OCI-LY1 (cell line): ENCODE data around the gene FAU.

Experiments
- CTCF ChIP-seq: fragments of 200-600 bp; sonication (generic), shearing (Covaris generic); IDR thresholded peaks from 2 replicates; pipeline ENCODE4 v1.5.1; 2017; ENCODE audit warnings: mild to moderate bottlenecking, antibody characterized with exemption, low read length, moderate library complexity, mixed read lengths
- EZH2 ChIP-seq: fragments of 200-600 bp; sonication (generic), shearing (Covaris generic); IDR thresholded peaks from 2 replicates; pipeline ENCODE4 v1.8.0; 2017; ENCODE audit warnings: borderline replicate concordance, mixed run types, mild to moderate bottlenecking, antibody characterized with exemption, low read length, moderate library complexity, mixed read lengths

- TF ChIP-seq EZH2, result no peak
- peak; percentile 77 for TF ChIP-seq CTCF
Measured at GRCh38 chr11:65078151-65078550, 43.8 kb downstream of the FAU start.
